Stimulated activated naive CD8-positive, alpha-beta T cell treated with anti-CD3 and anti-CD28 coated beads, Interleukin-15, Interleukin-2, amounts not matched to agents 100 U/mL and 50 U/mL, for 24 hours (primary cell): Measurements from ENCODE around the gene ELOVL5.
A peak's percentile ranks its signal among the peaks of the same experiment; 100 is the strongest.
"Not testable (repeated sequence)": the region's sequence is repeated elsewhere in the genome, so short reads cannot be mapped to it uniquely, and the experiment has no call there.

Experiments used
- ATAC-seq: fragments of 150-1000 bp; cut with Tn5 transposase; one replicate; pipeline ENCODE4 v1.10.0; 2021
- DNase-seq: peaks from one replicate; pipeline ENCODE4 v3.0.0; 2021

ELOVL5 gene

GRCh38 chr6:53328375-53328774 is 20.4 kb downstream of the ELOVL5 start:
- DNase-seq (no peak), ATAC-seq (no peak)

- ATAC-seq (no peak), DNase-seq (no peak)
Observed at GRCh38 chr6:53327017-53327395, 21.7 kb downstream of the ELOVL5 start.

DNA sequence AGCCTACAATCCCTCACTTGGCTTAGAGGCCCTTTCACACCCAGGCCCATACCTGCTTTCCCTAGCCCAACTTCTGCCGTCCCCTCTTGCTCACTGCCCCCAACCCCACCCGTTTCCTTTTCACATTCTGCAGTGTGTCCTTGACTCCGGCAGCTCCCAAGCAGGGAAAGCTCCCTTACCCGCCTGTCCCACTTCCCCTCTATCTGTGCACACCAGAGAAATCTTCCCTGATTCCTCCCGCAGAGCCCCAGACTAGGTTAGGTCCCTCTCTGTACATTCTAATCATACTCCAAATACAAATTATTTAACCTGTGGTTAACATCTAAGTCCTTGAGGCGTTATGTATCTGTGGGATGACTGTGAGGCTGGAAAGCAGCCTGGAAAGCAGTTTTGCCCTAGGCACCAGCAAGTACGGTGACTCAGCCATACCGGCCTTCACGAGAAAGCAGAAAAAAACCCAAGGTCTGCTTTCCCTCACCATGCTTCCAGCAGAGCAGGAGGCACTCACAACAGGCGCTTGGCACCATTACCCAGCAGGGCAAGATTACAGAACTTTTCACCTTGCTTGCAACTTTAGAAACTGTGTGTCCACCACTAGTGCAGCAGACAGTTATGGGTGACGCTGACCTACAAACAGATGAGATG is 22.3 kb downstream of the ELOVL5 start:
- DNase-seq (no peak), ATAC-seq (peak; percentile 41)

DNA sequence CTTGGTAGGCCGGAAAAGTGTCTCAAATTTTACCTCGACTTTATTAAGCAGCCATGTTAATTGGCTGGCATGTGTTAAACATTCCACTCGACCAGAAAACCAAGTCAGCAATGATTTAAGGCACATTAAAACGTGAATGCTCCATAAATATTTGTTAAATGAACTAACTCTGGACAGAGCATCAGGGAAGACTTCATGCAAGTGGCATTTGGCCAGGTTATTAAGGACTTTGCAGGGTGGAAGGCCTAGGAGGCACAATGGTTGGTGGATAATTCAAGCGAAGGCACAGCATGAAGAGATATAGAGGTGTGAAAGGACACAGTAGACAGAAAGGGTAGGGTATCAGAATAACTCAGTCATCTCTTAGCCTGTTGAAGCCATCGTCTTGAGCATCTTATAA is 23.0 kb downstream of the ELOVL5 start:
- DNase-seq: no peak

DNA sequence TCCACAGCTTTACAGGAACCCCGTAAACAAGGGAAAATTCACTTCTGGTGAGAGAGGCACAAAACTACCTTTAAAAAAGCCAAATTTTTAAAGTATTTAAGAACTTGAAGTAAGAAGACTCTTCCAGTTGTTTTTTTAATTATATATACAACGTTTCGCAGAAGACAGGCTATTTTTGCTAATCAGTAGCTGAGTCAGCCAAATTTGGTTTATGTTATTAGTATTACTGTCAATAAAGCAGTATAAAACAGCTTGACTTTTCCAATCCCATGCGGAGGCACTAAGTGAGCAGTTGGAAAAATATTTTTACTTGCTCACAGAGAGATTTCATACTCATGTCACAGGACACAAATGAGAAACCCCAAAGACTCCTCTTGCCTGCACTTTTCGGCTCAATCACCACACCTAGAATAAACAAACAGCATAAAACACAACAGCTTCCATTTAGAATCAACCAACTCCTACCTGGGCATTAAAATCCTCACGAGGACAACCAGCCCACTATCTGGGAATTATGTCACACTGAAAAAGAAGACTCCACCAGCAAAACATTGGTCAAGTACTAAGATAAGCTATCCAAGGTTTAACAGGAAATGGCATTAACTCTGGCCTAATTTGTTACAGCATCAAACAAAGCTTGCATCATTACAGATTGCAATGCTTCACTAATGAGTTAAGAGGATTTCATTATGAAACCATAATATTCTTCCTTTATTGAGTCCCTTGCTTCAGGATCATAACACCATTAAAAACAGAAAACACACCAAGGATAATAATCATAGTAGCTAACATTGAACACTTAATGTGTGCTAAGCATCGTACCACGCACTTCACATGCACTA is 26.3 kb downstream of the ELOVL5 start:
- no peak for ATAC-seq

More for the DNA sequence above, 23.0 kb downstream of the ELOVL5 start:
- ATAC-seq: no peak

GRCh38 chr6:53321701-53322100 is 27.0 kb downstream of the ELOVL5 start:
- DNase-seq (no peak), ATAC-seq (no peak)

More for the DNA sequence above, 26.3 kb downstream of the ELOVL5 start:
- DNase-seq: no peak

- ATAC-seq: no peak
- no peak for DNase-seq
Observed at GRCh38 chr6:53320964-53321363, 27.8 kb downstream of the ELOVL5 start.

- no peak for DNase-seq
- ATAC-seq: no peak
Observed at GRCh38 chr6:53318429-53318828, 30.3 kb downstream of the ELOVL5 start.

GRCh38 chr6:53317861-53318260 is 30.9 kb downstream of the ELOVL5 start:
- no peak for DNase-seq
- no peak for ATAC-seq

GRCh38 chr6:53317299-53317698 is 31.5 kb downstream of the ELOVL5 start:
- DNase-seq, ATAC-seq: not testable (repeated sequence)

GRCh38 chr6:53316142-53316541 is 32.6 kb downstream of the ELOVL5 start:
- DNase-seq (no peak), ATAC-seq (peak; percentile 42)

DNA sequence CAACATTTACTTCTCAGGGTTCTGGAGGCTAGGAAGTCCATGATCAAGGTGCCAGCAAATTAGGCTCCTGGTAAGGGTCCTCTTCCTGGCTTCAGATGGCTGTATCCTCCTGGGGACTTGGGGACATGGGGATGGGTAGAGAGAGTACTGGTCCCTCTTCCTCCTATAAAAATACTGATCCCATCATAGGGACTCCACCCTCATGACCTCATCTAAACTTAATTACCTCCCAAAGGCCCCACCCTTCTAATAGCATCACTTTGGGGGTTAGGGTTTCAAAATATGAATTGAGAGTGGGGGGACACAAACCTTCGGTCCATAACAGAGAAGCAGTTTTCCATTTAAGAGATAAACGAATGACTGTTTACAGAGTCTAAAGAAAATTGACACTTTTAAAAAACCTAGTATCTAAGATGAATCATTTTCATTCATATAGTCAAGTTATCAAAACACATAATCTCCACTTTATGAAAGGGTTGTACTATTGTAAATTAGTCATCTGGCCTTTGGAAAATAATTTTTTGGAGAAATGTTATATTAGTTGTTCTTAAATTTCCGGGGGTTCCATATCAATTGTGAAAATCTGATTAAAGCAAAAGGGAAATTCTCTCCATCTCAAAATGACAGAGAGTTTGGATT is 33.5 kb downstream of the ELOVL5 start:
- no peak for ATAC-seq
- DNase-seq: no peak

GRCh38 chr6:53313784-53314400 is 34.9 kb downstream of the ELOVL5 start:
- no peak for ATAC-seq
- DNase-seq: no peak

- DNase-seq: no peak
- ATAC-seq: no peak
Observed at GRCh38 chr6:53312355-53312754, 36.4 kb downstream of the ELOVL5 start.

GRCh38 chr6:53311586-53311935 is 37.2 kb downstream of the ELOVL5 start:
- ATAC-seq: no peak
- no peak for DNase-seq

DNA sequence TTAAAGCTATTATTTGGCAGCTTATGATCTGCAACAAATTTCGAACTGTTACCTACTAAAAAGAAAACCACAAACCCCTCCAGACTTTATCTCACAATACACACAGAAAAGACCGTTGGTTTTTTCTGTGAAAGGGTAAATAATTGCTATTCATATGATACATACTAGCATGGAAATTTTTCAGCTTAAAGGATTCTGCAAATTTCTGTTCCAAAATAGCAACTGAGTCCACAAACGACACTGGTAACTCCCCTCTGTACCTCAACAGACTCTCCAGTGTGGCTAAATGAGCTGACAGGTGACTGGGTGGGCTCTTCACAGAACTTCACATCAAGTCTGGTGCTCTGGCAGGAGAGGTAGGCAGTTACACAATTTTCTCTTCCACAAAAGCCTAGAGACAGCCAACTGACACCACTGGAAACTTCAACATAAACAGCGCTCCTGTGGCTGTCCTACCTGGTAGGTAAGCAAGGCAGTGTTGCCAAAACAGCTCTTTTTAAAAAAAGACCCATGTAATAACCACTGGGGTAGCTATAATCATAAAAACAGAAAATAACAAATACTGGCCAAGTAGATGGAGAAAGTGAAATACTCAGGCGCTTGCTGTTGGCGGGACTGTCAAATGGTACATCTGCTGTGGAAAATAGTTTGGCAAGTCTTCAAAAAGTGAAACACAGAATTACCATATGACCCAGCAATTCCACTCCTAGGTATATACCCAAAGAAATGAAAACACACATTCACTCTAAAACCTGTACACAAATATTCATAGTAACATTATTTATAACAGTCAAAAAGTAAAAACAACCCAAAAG is 37.8 kb downstream of the ELOVL5 start:
- no peak for ATAC-seq
- DNase-seq: no peak

DNA sequence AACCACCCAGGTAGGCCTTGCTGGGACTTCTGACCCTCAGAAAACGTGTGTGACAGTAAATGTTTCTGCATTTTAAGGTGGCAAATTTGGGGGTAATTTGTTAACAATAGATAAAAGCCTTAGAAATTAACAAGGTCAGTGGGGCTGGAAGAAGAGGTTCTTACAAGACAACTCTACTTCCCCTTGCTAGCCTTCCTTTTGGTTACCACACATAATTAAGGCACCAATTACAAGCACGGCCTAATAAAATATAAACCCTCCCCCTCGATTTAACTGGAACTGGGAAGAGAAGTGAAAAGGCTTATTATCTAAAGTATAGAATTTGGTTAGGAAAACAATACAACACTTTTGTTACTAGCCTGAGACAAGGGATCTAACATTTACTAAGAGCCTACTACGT is 38.8 kb downstream of the ELOVL5 start:
- ATAC-seq: no peak
- no peak for DNase-seq

GRCh38 chr6:53309059-53309900 is 39.5 kb downstream of the ELOVL5 start:
- DNase-seq: no peak
- ATAC-seq: no peak

DNA sequence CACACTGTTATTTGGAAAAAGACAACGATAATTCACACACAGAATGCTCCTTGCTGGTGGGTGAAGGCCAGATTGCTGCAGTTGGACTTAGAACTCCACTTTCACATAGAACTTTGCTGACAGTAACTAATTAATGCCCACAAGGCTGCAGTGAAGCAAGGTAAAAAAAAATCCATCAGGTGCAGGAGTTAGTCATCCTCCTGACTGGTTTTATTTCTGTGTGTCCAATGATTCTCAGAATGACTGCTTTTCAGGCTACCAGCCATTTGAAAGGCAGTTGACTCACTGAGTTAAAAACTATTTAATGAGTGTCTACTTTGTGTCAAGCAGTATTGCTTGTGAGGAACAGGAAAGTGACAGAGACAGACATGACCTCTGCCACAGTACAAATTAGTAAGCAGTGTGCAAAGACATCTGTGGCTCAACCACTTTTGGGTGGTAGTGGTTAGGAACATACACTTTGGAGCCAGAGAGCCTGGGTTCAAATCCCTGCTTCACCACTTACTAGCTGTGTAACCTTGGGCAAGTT is 41.9 kb downstream of the ELOVL5 start:
- DNase-seq: no peak
- peak; percentile 92 for ATAC-seq

- not testable (repeated sequence) for ATAC-seq, DNase-seq
Observed at GRCh38 chr6:53306217-53306616, 42.5 kb downstream of the ELOVL5 start.
